PC-9 (cell line): ENCODE results near the gene C17orf107.

ENCODE experiments used
- CTCF ChIP-seq: fragments of 200-600 bp; sonication (generic); conservative IDR thresholded peaks from 2 replicates; pipeline ENCODE4 v1.6.1; 2017; ENCODE audit warnings: mixed run types, antibody characterized with exemption, mild to moderate bottlenecking, moderate library complexity
- EZH2 ChIP-seq: fragments of 200-600 bp; sonication (generic); IDR thresholded peaks from 2 replicates; pipeline ENCODE4 v1.8.0; 2017; ENCODE audit warnings: antibody characterized with exemption, low read depth

DNA sequence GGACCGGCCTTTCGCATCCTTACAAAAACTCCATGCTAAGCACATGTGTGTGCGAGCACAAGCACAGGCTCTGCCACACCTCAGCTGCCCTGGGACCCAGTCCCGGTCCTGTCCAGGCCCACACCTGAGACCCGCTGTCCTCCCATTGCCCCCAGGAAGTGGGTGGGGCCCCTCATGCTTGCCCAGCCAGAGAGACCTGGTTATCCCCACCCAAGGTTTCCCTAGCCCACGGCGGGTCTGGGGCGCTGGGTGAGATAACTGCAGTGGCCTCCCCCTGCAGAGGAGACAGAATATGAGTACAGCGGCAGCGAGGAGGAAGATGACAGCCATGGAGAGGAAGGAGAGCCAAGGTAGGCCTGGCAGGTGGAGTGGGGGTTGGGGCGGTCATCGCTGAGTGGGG is 12.5 kb upstream of the C17orf107 start:
- TF ChIP-seq CTCF: no peak
- TF ChIP-seq EZH2: no peak
